GM21825 (cell line): ENCODE results near the gene DDX4.

Experiments
- ATAC-seq: cut with Tn5 transposase; IDR thresholded peaks from one replicate; pipeline ENCODE4 v1.9.1; 2021; ENCODE audit warnings: mild to moderate bottlenecking, moderate library complexity; ENCODE audit not compliant: unreplicated experiment

Gene DDX4

DNA sequence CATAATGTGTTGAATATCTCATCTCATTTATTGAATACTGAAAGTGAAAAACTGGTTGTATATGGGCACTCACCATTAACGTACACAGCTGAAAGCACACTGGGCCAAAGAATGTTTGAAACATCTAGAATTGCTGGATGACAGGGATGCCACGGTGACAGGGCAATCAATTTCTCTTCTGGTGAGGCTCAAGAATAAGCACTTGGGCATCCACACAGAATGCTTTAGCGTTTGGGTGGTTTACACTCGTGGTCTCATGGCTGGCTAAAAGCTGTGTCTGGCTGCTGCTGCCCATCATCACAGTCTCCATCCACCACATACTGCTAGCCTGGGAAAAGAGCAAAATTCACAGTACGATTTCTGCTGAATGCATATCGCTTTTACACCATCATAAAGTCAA lies 82.6 kb downstream of the DDX4 start:
- ATAC-seq: no peak

DNA sequence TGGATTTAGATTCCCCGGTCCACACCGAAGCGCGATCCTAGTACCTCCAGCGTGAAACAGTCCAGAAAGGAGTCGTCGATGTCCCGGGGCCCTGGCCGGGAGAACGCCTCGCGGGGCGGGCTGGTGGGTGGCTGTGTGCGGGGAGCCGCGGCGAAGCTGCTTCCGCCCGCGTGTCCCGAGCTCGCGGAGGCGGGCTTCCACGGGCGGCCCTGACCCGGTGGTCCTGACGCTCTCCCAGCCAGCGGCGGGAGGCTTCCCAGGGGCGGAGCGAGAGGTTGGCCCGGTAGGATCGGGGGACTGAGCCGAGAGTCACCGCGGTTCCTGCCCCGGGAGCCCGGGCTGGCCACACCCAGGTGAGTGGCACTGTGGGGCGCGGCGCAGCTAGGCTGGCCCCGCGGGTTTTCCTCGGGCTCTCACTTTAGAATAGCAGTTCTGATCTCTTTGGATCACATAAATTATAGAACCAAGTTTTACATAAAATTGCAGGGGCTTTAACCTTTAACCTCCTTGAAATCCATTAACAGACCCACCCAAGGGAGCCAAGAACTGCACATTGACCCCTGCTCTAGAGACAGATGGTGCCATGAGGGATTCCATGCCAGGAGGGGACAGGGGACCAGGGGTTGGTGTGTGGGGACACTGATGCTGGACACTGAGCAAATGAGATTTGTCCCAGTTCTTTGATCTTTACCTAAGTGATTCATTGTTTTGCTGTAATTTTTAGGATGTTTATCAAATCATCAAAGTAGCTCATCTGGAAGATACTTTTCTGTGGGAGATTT lies 84.1 kb downstream of the DDX4 start:
- ATAC-seq: no peak

GRCh38 chr5:55823151-55823796 lies 85.4 kb downstream of the DDX4 start:
- no peak for ATAC-seq

- ATAC-seq: no peak
Measured at GRCh38 chr5:55829956-55830355, 92.1 kb downstream of the DDX4 start.

- ATAC-seq: no peak
Measured at GRCh38 chr5:55832446-55832845, 94.6 kb downstream of the DDX4 start.

- no peak for ATAC-seq
Measured at GRCh38 chr5:55836191-55836590, 98.3 kb downstream of the DDX4 start.

DNA sequence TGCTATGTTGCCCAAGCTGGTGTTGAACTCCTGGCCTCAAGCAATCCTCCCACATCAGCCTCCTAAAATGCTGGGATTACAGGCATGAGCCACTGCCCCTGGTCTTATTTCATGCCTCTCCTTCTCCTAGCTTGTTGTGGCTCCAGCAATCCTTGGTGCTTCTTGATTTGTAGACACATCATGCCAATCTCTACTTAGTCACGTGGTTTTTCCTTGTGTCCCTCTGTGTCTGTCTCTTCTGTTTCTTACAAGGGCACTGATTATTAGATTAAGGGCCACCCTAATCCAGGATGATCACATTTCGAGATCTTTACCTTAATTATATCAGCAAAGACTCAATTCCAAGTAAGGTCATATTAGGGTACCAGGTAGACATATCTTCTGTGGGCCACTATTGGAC lies 104.1 kb downstream of the DDX4 start:
- ATAC-seq: no peak

DNA sequence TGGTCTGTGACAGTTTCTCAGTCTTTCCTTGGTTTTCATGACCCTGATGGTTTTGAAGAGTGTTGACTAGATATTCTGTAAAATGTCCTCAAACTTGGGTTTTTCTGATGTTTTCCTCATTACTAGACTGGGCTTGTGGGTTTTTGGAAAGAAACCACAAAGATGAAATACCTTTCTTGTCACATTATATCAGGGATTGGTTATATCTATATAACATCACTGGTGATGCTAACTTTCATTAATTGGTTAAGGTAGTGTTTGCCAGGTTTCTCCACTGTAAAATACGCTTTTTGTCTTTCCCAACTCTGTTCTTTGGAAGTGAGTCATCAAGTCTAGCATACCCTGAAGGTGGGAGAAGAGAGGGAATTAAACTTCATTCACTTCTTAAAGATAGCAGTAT lies 110.0 kb downstream of the DDX4 start:
- no peak for ATAC-seq

- ATAC-seq: no peak
Measured at GRCh38 chr5:55848783-55849182, 110.9 kb downstream of the DDX4 start.

GRCh38 chr5:55850839-55851674 lies 113.2 kb downstream of the DDX4 start, which contains the start of gene IL31RA:
TSS of gene IL31RA (plus strand) at chr5:55851357. CDS start at chr5:55851571, 214 bp downstream.
- ATAC-seq: no peak

DNA sequence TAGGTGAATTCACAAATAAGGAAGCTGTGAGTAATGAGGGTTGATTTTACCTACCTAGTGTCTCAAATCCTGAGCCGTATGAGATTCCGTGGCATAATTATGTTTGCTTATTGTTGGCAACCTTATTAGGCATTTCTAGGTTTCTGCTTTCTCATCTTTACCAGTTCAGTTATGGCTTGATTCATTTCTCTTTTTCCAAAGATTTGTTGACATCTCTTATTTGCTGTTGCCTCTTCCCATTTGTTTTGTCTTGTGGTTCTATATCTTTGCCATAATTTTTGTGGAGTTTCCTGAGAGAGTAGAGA lies 113.8 kb downstream of the DDX4 start:
- no peak for ATAC-seq

- no peak for ATAC-seq
Measured at GRCh38 chr5:55852503-55852902, 114.6 kb downstream of the DDX4 start.

DNA sequence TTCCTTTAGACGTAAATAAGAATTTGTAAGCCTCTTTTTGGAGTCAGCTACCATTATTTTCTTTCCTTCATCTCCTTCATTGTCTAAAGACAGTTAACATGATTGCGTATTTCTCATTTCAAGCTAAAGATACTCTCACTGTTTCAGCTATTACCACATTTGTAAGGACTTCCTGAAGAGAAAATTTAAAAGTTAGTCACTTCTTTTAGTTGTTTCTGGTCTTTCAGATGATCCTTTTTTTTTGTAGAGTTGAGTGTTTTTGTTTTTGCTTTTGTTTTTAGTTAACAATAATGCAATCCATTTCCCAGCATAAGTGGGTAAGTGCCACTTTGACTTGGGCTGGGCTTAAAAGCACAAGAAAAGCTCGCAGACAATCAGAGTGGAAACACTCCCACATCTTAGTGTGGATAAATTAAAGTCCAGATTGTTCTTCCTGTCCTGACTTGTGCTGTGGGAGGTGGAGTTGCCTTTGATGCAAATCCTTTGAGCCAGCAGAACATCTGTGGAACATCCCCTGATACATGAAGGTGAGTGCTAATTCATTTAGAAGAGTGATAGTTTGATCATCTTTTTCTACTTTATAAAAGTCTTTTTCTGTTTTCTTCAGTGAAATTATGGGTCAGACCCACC lies 115.3 kb downstream of the DDX4 start:
- ATAC-seq: no peak

GRCh38 chr5:55853818-55854217 lies 116.0 kb downstream of the DDX4 start:
- ATAC-seq: no peak

DNA sequence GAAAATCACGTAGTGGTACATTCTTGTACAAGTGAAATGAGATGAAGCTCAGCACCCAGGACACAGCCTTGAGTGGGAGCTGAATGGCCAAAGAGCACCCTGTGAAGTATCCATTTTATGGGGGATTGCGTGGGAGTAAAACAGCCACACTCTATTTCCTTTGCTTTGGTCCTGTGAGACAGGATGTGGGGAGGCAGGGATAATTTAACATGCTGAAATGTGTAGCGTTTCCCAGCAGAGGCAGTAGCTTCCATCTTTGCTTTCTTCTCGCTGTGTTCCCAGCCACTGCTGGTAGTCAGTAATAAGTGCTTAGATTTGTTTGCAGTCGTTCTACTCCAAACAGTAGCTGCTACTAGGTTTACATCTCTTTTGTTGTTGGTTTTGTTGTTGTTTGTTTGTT lies 117.6 kb downstream of the DDX4 start:
- no peak for ATAC-seq

GRCh38 chr5:55856516-55857246 lies 118.8 kb downstream of the DDX4 start:
- ATAC-seq: no peak

GRCh38 chr5:55857247-55857640 lies 119.4 kb downstream of the DDX4 start:
- no peak for ATAC-seq

DNA sequence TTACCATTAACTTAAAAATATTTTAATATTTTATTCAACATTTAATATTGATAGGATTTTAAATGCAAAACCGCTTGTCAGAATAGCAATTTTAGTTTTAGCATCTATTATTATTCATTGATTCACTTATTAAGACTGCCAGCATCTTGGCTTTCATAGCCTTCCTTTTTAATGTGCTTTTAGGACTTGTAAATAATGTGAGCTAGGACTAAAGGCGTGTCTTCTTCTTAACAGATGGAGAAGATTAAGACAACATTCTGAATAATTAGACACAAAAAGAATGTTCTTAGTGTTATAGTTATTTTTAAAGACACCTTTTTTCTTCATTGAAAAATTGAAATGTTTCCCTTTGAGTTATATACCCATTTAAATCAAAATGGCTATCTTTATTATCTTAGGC lies 120.2 kb downstream of the DDX4 start:
- no peak for ATAC-seq

GRCh38 chr5:55860288-55860687 lies 122.4 kb downstream of the DDX4 start:
- ATAC-seq: no peak

GRCh38 chr5:55860709-55861108 lies 122.8 kb downstream of the DDX4 start:
- ATAC-seq: no peak
